ENCODE results near the gene DUSP1.

DNA sequence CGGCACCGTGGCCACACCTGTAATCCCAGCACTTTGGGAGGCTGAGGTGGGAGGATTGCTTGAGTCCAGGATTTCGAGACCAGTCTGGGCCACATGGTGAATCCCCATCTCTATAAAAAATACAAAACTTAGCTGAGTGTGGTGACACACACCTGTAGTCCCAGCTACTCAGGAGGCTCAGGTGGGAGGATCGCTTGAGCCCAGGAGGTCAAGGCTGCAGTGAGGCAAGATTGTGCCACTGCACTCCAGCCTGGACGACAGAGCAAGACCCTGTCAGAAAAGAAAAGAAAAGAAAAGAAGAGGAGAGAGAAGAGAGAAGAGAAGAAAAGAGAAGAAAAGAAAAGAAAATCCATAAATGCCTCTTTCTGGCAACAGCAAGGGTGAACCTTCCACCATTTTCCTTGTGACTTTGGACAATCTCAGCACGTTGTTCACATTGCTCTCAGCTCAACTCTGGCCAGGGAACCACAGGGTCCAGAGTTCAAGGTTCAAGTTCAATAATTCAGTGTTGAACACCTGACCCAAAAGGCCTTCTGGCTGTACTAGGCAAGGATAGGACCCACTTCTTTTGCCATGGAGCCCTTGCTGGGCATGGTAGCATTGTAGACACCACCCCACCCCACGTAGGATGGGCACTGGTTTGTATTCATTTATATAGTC lies 14.6 kb upstream of the DUSP1 start:
- TF ChIP-seq, protein P1, sequence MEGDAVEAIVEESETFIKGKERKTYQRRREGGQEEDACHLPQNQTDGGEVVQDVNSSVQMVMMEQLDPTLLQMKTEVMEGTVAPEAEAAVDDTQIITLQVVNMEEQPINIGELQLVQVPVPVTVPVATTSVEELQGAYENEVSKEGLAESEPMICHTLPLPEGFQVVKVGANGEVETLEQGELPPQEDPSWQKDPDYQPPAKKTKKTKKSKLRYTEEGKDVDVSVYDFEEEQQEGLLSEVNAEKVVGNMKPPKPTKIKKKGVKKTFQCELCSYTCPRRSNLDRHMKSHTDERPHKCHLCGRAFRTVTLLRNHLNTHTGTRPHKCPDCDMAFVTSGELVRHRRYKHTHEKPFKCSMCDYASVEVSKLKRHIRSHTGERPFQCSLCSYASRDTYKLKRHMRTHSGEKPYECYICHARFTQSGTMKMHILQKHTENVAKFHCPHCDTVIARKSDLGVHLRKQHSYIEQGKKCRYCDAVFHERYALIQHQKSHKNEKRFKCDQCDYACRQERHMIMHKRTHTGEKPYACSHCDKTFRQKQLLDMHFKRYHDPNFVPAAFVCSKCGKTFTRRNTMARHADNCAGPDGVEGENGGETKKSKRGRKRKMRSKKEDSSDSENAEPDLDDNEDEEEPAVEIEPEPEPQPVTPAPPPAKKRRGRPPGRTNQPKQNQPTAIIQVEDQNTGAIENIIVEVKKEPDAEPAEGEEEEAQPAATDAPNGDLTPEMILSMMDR (IDR thresholded peaks at IDR 0.05) = no peak
- no peak for TF ChIP-seq POLR2A (IDR thresholded peaks at IDR 0.05)

Data from thyroid gland (tissue), 4 donors.